Panc1 (cell line): Measurements from ENCODE around the gene NTMT1. TPM values are rescaled to one million over a fixed set of nuclear protein-coding genes. Genes with fewer than 3 reads are reported as not detected.

Experiments used
- ATAC-seq: fragments of 200-7000 bp; cut with Tn5 transposase; 2 replicates; pipeline ENCODE4 v1.9.1; 2020; ENCODE audit warnings: mild to moderate bottlenecking, moderate library complexity
- BruUV-seq: library from RNA; stranded (reverse); fragments of 400-500 nt; replicated peaks from 2 replicates; lab custom pipeline; 2021; lab: Mats Ljungman, UMichigan
- CTCF ChIA-PET: fragments of 300-600 bp; sonication (Branson Sonifier 250); formaldehyde crosslinking; loops from one replicate; lab custom pipeline; 2022; ENCODE audit warnings: antibody characterized with exemption; lab: Charles Lee
- POLR2A ChIA-PET: fragments of 300-600 bp; sonication (Branson Sonifier 250); formaldehyde crosslinking; loops from one replicate; lab custom pipeline; 2022; ENCODE audit warnings: antibody characterized with exemption; lab: Charles Lee
- DNase-seq: peaks from one replicate; pipeline ENCODE4 v3.0.0-alpha.2; 2010; ENCODE audit warnings: low read depth, low spot score
- H3K27ac ChIP-seq: 2 replicates; pipeline ENCODE4 v1.5.1; 2011; ENCODE audit warnings: mild to moderate bottlenecking, low read length, inconsistent platforms
- H3K27me3 ChIP-seq: fragments of 200-500 bp; sonication (Bioruptor generic); 2 replicates; pipeline ENCODE4 v1.6.0; 2014; ENCODE audit warnings: low read length, inconsistent platforms; ENCODE audit not compliant: control insufficient read depth, insufficient read depth
- H3K36me3 ChIP-seq: fragments of 200-500 bp; sonication (Bioruptor generic); 2 replicates; pipeline ENCODE4 v1.5.1; 2014; ENCODE audit warnings: inconsistent platforms, mild to moderate bottlenecking, low read length, moderate library complexity; ENCODE audit not compliant: control insufficient read depth, insufficient read depth
- H3K4me1 ChIP-seq: 2 replicates; pipeline ENCODE4 v1.5.1; 2011; ENCODE audit warnings: inconsistent platforms, mild to moderate bottlenecking, low read length, moderate library complexity; ENCODE audit not compliant: control insufficient read depth, insufficient read depth
- H3K4me3 ChIP-seq, 2 experiments: 2 replicates each; pipeline ENCODE4 v1.5.1; 2011 to 2012; ENCODE audit warnings: low read depth in 2 of 2, low read length in 2 of 2, mild to moderate bottlenecking in 2 of 2, inconsistent platforms in 1 of 2, moderate library complexity in 1 of 2
- H3K9me3 ChIP-seq: fragments of 200-500 bp; sonication (Bioruptor generic); 2 replicates; pipeline ENCODE4 v1.5.1; 2014; ENCODE audit warnings: low read depth, mild to moderate bottlenecking, inconsistent platforms, low read length, moderate library complexity; ENCODE audit not compliant: control insufficient read depth, insufficient read depth
- CTCF ChIP-seq: fragments of 450-650 bp; IDR thresholded peaks from 2 replicates; pipeline ENCODE4 v1.5.1; 2017; ENCODE audit warnings: mild to moderate bottlenecking
- POLR2AphosphoS5 ChIP-seq: IDR thresholded peaks from 2 replicates; pipeline ENCODE4 v1.6.1; 2012; ENCODE audit warnings: mild to moderate bottlenecking, low read depth, low read length, moderate library complexity
- REST ChIP-seq, 2 experiments: IDR thresholded peaks; 2 replicates each; pipeline ENCODE4 v1.6.1; 2011 to 2012; ENCODE audit warnings: low read depth in 2 of 2, control low read depth in 1 of 2, low read length in 1 of 2, mild to moderate bottlenecking in 1 of 2, moderate library complexity in 1 of 2; ENCODE audit not compliant: insufficient read depth in 1 of 2
- SIN3A ChIP-seq: IDR thresholded peaks from 2 replicates; pipeline ENCODE4 v1.6.1; 2012; ENCODE audit warnings: low read depth, mild to moderate bottlenecking, low read length, moderate library complexity, borderline replicate concordance; ENCODE audit not compliant: insufficient read depth
- TCF7L2 ChIP-seq: IDR thresholded peaks from 2 replicates; pipeline ENCODE4 v1.6.1; 2011; ENCODE audit warnings: mild to moderate bottlenecking, low read depth, low read length, inconsistent platforms
- in situ Hi-C: cut with HindIII; loops from 2 replicates; pipeline ENCODE4 v1.10.0; 2016; ENCODE audit warnings: low sequenced_read_pairs, low pct_unique_long_range_greater_than_20kb
- intact Hi-C: fragments of 100-400 bp; cut with micrococcal nuclease; formaldehyde crosslinking; loops from one replicate; pipeline ENCODE4 v1.10.0; 2022; ENCODE audit not compliant: unreplicated experiment
- total RNA-seq: library from RNA; stranded (reverse); gene quantifications from one replicate; pipeline ENCODE4 v1.2.1, GENCODE V29; 2021; ENCODE audit not compliant: unreplicated experiment

NTMT1 gene
- total RNA-seq, 1 experiment from 2014 or later = 47.5 TPM

GRCh38 chr9:129609486-129610212 lies 16.3 kb upstream of the NTMT1 start:
- Histone ChIP-seq H3K4me1 (peaks cover 20% of the 10 kb centered on the region), H3K27me3 (no peaks in the 10 kb centered on the region), H3K36me3 (no peaks in the 10 kb centered on the region), H3K27ac (peak overlapping the region; percentile 81), H3K9me3 (no peaks in the 10 kb centered on the region), H3K4me3 (peak overlapping the region; percentile 18 to 41)
- TF ChIP-seq TCF7L2 = no peak
- no peak for TF ChIP-seq CTCF
- TF ChIP-seq REST (IDR thresholded peaks at IDR 0.05; ENCODE audit: insufficient read depth in 1 of 2, low read depth in 2 of 2, low read length in 1 of 2) = no peak
- TF ChIP-seq SIN3A = no peak
- no peak for TF ChIP-seq POLR2AphosphoS5
- intact Hi-C loops (loop anchor here (5.0 to 10.0 kb wide), 2 partner anchors 432 to 475 kb away; partner anchors contain the start of gene IER5L), in situ Hi-C loops (no loop called here)
- CTCF ChIA-PET = interaction anchor here (0.7 to 1.6 kb wide), 3 partner anchors 15 to 478 kb away, joined by 3 to 4 read pairs (median 3); no protein-coding TSS in a partner anchor
- DNase-seq = no peak
- ATAC-seq = peak; percentile 12; the same call in 1 of the 2 replicates
- no TSS peak for BruUV-seq
- POLR2A ChIA-PET = interaction anchor here (0.7 kb wide), 1 partner anchor 182 kb away, joined by 9 read pairs; no protein-coding TSS in a partner anchor

GRCh38 chr9:129610213-129610472 lies 15.8 kb upstream of the NTMT1 start:
- Histone ChIP-seq H3K36me3 (no peaks in the 10 kb centered on the region), H3K9me3 (no peaks in the 10 kb centered on the region), H3K4me3 (peak overlapping the region; percentile 39 to 51), H3K27me3 (no peaks in the 10 kb centered on the region), H3K27ac (no peak overlapping the region; the same call in 1 of the 2 replicates), H3K4me1 (peaks cover 20% of the 10 kb centered on the region)
- ATAC-seq (no peak), DNase-seq (no peak)
- in situ Hi-C loops (no loop called here), intact Hi-C loops (loop anchor here (10.0 kb wide), 1 partner anchor 475 kb away; no protein-coding TSS in a partner anchor)
- BruUV-seq = no TSS peak
- ChIA-PET CTCF (no interaction called here), POLR2A (no interaction called here)
- TF ChIP-seq CTCF (no peak), TCF7L2 (no peak), REST (IDR thresholded peaks at IDR 0.05; ENCODE audit: insufficient read depth in 1 of 2, low read depth in 2 of 2, low read length in 1 of 2) (no peak), SIN3A (no peak), POLR2AphosphoS5 (no peak)
